ENCODE measurements around the gene EXD2.
"Not testable (repeated sequence)": the region's sequence is repeated elsewhere in the genome, so short reads cannot be mapped to it uniquely, and the experiment has no call there.

EXD2 gene

GRCh38 chr14:69249603-69250002, 58.3 kb downstream of the EXD2 start:
- no peak for DNase-seq

GRCh38 chr14:69252851-69253250, 61.6 kb downstream of the EXD2 start:
- DNase-seq, result no peak

- DNase-seq, result no peak
These were observed 67.8 kb downstream of the EXD2 start for GRCh38 chr14:69259168-69259526.

GRCh38 chr14:69259527-69260189, 68.4 kb downstream of the EXD2 start, which contains the start of gene GALNT16:
GALNT16 (plus strand) TSS chr14:69260158; CDS start chr14:69260291, 133 bp downstream.
- peak; percentile 86 for DNase-seq

- DNase-seq, result peak; percentile 76
These were observed 69.0 kb downstream of the EXD2 start for GRCh38 chr14:69260190-69260860.

- peak; percentile 59 for DNase-seq
These were observed 69.7 kb downstream of the EXD2 start for GRCh38 chr14:69260861-69261564.

GRCh38 chr14:69261761-69262331, 70.5 kb downstream of the EXD2 start:
- DNase-seq, result no peak

- DNase-seq, result no peak
These were observed 71.2 kb downstream of the EXD2 start for GRCh38 chr14:69262516-69262915.

- DNase-seq, result no peak
These were observed 72.1 kb downstream of the EXD2 start for GRCh38 chr14:69263364-69263763.

- no peak for DNase-seq
These were observed 72.5 kb downstream of the EXD2 start for GRCh38 chr14:69263771-69264170.

GRCh38 chr14:69266572-69267345, 75.5 kb downstream of the EXD2 start:
- no peak for DNase-seq

GRCh38 chr14:69267492-69267891, 76.2 kb downstream of the EXD2 start:
- DNase-seq, result no peak

- DNase-seq, result no peak
These were observed 76.9 kb downstream of the EXD2 start for GRCh38 chr14:69268223-69268622.

- no peak for DNase-seq
These were observed 77.5 kb downstream of the EXD2 start for GRCh38 chr14:69268763-69269162.

GRCh38 chr14:69269381-69269780, 78.1 kb downstream of the EXD2 start:
- no peak for DNase-seq

GRCh38 chr14:69270097-69270496, 78.8 kb downstream of the EXD2 start:
- no peak for DNase-seq

GRCh38 chr14:69270795-69271708, 79.8 kb downstream of the EXD2 start:
- DNase-seq, result no peak

GRCh38 chr14:69274321-69274720, 83.0 kb downstream of the EXD2 start:
- no peak for DNase-seq

- DNase-seq, result no peak
These were observed 84.0 kb downstream of the EXD2 start for GRCh38 chr14:69275331-69275730.

- DNase-seq, result not testable (repeated sequence)
These were observed 86.1 kb downstream of the EXD2 start for GRCh38 chr14:69277356-69277755.

GRCh38 chr14:69280746-69281291, 89.5 kb downstream of the EXD2 start:
- no peak for DNase-seq

Data from right kidney (tissue), 1 donor.